Omental fat pad (tissue), 4 donors: ENCODE measurements around the gene FBXW11. TPM values are rescaled to one million over a fixed set of nuclear protein-coding genes. Genes with fewer than 3 reads are reported as not detected.
A peak's percentile ranks its signal among the peaks of the same experiment; 100 is the strongest.

ENCODE experiments used
- ATAC-seq: fragments of 150-250 bp; one replicate; pipeline ENCODE4 v1.9.1; 2016; ENCODE audit warnings: mild to moderate bottlenecking, moderate library complexity; ENCODE audit not compliant: low FRiP score
- DNase-seq: peaks from one replicate; pipeline ENCODE4 v3.0.0-alpha.2; 2019; ENCODE audit warnings: low spot score
- total RNA-seq, 4 donors: library from RNA; depleted of rRNA; stranded (reverse); fragments of >200 nt; gene quantifications; one replicate each; pipeline ENCODE4 v1.1.0, GENCODE V29; 2016
- TF ChIP-seq, protein P1 (sequence below), 3 donors: fragments of 450-650 bp; IDR thresholded peaks; one replicate each; pipeline ENCODE4 v1.5.1; 2016 to 2017; ENCODE audit warnings: antibody characterized with exemption in 3 of 3, mild to moderate bottlenecking in 3 of 3, moderate library complexity in 2 of 3

FBXW11 gene
- total RNA-seq, 4 donors from 2014 or later, result 44.6 to 60.9 (median 55.7) TPM

DNA sequence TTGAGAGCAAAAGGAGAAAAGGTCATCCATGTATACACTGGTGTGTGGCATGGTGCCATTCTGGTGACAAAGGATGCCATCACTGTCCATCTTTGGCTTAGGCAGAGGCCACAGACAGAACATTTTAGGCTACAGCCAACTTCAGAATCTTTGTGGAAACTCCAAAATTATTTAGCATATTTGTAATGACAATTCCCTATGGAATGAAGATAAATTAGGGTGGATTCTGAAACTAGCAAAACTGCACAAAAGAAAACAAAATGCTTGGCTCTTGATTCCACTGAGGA, 92.5 kb downstream of the FBXW11 start:
- no peak for ATAC-seq
- no peak for DNase-seq
- TF ChIP-seq, protein P1, sequence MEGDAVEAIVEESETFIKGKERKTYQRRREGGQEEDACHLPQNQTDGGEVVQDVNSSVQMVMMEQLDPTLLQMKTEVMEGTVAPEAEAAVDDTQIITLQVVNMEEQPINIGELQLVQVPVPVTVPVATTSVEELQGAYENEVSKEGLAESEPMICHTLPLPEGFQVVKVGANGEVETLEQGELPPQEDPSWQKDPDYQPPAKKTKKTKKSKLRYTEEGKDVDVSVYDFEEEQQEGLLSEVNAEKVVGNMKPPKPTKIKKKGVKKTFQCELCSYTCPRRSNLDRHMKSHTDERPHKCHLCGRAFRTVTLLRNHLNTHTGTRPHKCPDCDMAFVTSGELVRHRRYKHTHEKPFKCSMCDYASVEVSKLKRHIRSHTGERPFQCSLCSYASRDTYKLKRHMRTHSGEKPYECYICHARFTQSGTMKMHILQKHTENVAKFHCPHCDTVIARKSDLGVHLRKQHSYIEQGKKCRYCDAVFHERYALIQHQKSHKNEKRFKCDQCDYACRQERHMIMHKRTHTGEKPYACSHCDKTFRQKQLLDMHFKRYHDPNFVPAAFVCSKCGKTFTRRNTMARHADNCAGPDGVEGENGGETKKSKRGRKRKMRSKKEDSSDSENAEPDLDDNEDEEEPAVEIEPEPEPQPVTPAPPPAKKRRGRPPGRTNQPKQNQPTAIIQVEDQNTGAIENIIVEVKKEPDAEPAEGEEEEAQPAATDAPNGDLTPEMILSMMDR (IDR thresholded peaks at IDR 0.05), result no peak

DNA sequence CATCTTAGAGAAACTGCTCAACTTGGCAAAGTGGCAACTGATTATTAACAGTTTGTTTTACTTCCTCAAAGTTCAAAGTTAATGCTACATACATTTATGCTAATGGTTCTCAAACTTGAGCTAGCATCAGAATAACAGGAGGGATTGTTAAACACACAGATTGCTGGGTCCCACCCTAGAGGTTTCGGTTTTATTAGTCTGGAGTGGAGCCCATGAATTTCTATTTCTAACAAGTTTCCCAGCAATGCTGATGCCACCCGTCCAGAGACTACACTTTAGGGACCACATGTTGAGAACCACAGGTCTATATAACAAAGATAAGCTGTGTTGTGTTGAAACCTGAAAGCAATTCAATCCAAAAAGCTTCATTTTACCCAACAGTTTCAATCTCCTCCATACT, 95.3 kb downstream of the FBXW11 start:
- DNase-seq, result no peak
- TF ChIP-seq, protein P1 (IDR thresholded peaks at IDR 0.05), result no peak
- no peak for ATAC-seq

DNA sequence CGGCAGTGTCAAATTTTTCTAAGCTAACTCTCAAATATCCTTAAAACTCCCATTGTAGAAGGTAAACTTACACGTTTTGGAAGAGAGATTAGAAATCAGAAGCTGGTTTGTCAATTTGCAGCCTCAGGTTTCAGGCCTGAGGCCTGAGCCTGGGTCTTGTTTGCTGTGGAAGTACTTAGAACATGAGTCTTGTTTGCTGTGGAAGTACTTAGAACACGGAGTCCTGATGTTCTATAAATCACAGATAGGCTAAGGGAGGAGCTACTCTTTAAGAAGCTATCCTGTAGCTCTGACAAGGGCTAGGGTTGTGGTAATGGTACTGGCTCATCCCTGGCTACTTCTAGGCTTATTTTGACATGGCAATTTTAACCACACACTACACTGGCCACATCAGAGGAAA, 97.8 kb downstream of the FBXW11 start:
- TF ChIP-seq, protein P1 (IDR thresholded peaks at IDR 0.05), result no peak
- DNase-seq, result no peak
- ATAC-seq, result no peak

DNA sequence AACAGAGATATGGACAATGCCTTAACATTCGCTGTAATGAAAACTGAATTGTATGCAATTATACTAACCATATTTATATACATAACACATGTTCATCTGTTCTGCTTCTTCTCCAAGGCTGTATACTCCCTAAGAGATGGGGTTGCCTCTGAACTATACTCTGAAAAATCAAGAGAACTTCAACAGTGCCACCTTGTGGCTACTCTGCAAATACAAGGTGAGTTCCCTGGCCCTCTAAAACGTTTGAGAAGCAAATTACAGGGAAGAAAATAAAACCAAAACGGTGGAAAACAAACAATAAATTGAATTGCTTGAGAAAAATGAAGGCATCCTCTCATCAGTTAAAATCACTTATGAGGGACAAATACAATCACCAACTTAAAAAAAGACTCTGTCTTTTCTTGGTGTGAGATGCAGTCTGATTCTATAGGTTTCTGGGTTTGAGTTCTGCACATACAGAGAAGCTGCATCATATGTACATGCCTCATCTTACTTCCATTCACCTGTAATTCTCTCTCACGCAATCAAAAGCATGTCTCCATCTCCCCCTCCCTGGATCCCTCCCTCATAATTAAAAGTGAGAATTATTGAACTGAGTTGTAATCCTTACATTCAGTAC, 98.6 kb downstream of the FBXW11 start:
- no peak for ATAC-seq
- TF ChIP-seq, protein P1 (IDR thresholded peaks at IDR 0.05), result peak in 1 of 3 donors; percentile 25
- no peak for DNase-seq

DNA sequence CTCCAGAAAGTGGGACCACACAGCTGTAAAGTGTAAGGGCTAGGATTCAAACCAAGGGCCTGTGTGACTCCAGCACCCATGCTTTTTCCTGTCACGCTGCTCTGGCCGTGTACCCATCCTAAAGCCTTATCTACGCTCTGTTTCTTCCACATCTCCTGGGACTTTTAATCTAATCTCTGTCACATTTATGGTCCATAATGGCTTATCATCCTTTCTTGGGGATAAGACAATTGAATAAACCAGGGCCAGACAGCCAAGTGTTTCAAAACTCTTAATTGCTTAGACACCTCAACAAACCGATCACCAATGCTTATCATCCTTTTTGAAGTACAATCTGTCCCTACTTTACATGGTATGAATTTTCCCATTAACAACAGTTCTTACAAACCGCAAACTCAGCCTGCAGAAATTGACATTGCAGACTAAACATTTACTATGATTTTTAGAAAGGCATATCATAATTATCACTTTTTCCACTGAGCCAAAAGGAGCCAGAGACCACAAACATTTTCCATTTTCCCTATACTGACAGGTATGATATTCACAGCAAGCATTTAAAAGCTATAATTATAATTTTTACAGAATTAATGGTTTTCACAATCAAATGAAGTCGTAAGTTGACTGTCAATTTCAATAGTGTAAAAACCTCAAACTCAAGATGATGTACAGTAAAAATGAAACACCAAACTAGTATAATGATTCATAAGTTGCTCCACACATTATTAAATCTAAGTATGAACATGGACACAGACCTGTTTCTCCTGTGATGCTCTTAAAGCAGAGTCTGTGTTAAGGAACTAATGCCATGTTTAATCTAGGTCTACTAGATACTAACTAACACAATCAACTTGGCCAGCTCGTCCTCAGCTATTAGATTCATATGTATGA, 99.5 kb downstream of the FBXW11 start:
- no peak for ATAC-seq
- TF ChIP-seq, protein P1 (IDR thresholded peaks at IDR 0.05), result no peak
- no peak for DNase-seq

DNA sequence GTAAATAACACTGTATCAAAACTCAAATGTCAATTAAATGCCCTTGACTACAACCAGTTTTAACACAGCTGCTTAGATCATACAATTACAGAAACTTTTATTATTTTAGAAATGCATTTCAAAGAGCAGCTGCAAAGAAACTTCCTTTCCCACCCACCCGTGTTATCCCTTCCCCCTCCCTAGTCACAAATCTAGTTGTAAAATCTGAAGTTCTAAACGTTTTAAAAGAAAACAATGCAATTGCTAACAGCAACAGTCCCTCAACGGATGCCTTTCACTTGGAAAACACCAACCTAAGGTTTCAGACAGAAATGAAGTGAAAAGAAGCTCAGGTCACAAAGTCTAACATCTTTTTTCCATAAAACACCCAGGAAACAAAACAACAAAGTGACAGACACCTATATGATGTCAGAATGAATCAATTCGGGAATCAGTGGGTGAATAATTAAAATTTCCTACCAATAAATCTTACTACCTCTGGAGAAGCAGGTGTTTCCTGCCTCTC, 100.3 kb downstream of the FBXW11 start:
- DNase-seq, result no peak
- ATAC-seq, result no peak
- TF ChIP-seq, protein P1 (IDR thresholded peaks at IDR 0.05), result no peak
